HG03354 (cell line): ENCODE data around the gene CD58.
"Not testable (repeated sequence)": the region's sequence is repeated elsewhere in the genome, so short reads cannot be mapped to it uniquely, and the experiment has no call there.

Experiments used
- ATAC-seq: cut with Tn5 transposase; IDR thresholded peaks from one replicate; pipeline ENCODE4 v1.9.1; 2021; ENCODE audit warnings: mild to moderate bottlenecking; ENCODE audit not compliant: unreplicated experiment, poor library complexity, severe bottlenecking

Gene CD58

GRCh38 chr1:116570358-116571214 is at the start of gene CD58:
CD58 (minus strand) TSS chr1:116571026; CDS start chr1:116570972, 54 bp downstream.
- ATAC-seq = peak; percentile 68

- not testable (repeated sequence) for ATAC-seq
Observed at GRCh38 chr1:116620392-116620791, 49.6 kb upstream of the CD58 start.

GRCh38 chr1:116619106-116619505 is 48.3 kb upstream of the CD58 start:
- not testable (repeated sequence) for ATAC-seq

GRCh38 chr1:116617808-116618207 is 47.0 kb upstream of the CD58 start:
- not testable (repeated sequence) for ATAC-seq

- not testable (repeated sequence) for ATAC-seq
Observed at GRCh38 chr1:116613825-116614224, 43.0 kb upstream of the CD58 start.

- not testable (repeated sequence) for ATAC-seq
Observed at GRCh38 chr1:116609801-116610371, 39.1 kb upstream of the CD58 start.

- ATAC-seq = not testable (repeated sequence)
Observed at GRCh38 chr1:116608841-116609240, 38.0 kb upstream of the CD58 start.

- ATAC-seq = not testable (repeated sequence)
Observed at GRCh38 chr1:116608151-116608550, 37.3 kb upstream of the CD58 start.

GRCh38 chr1:116607463-116607862 is 36.6 kb upstream of the CD58 start:
- not testable (repeated sequence) for ATAC-seq

- ATAC-seq = not testable (repeated sequence)
Observed at GRCh38 chr1:116606067-116606466, 35.2 kb upstream of the CD58 start.

GRCh38 chr1:116605315-116605714 is 34.5 kb upstream of the CD58 start:
- ATAC-seq = no peak

- not testable (repeated sequence) for ATAC-seq
Observed at GRCh38 chr1:116604408-116604807, 33.6 kb upstream of the CD58 start.

GRCh38 chr1:116603646-116604045 is 32.8 kb upstream of the CD58 start:
- ATAC-seq = not testable (repeated sequence)

GRCh38 chr1:116599369-116599768 is 28.5 kb upstream of the CD58 start:
- ATAC-seq = not testable (repeated sequence)

GRCh38 chr1:116598420-116599036 is 27.7 kb upstream of the CD58 start:
- ATAC-seq = not testable (repeated sequence)

GRCh38 chr1:116597388-116597787 is 26.6 kb upstream of the CD58 start:
- ATAC-seq = peak; percentile 81

GRCh38 chr1:116596742-116597307 is 26.0 kb upstream of the CD58 start:
- ATAC-seq = peak; percentile 3

GRCh38 chr1:116595946-116596741 is 25.3 kb upstream of the CD58 start:
- ATAC-seq = peak; percentile 57

GRCh38 chr1:116595065-116595840 is 24.4 kb upstream of the CD58 start:
- ATAC-seq = not testable (repeated sequence)
